H1 (cell line): Measurements from ENCODE around the gene USP3. TPM values are rescaled to one million over a fixed set of nuclear protein-coding genes. Genes with fewer than 3 reads are reported as not detected.

Experiments
- ATF3 ChIP-seq: IDR thresholded peaks from 2 replicates; pipeline ENCODE4 v1.6.1; 2011; ENCODE audit warnings: low read depth, mild to moderate bottlenecking, low read length; ENCODE audit not compliant: insufficient read depth
- BACH1 ChIP-seq: IDR thresholded peaks from 2 replicates; pipeline ENCODE4 v1.6.1; 2012; ENCODE audit warnings: low read length, improper control_type of control experiment
- BCL11A ChIP-seq, 2 experiments: IDR thresholded peaks; one replicate each; pipeline ENCODE4 v1.6.1; 2011; ENCODE audit warnings: low read depth in 2 of 2, low read length in 2 of 2, mild to moderate bottlenecking in 2 of 2
- CEBPB ChIP-seq: IDR thresholded peaks from 2 replicates; pipeline ENCODE4 v1.6.1; 2012; ENCODE audit warnings: low read depth, low read length
- CHD7 ChIP-seq: fragments of 300-600 bp; sonication (generic); IDR thresholded peaks from 2 replicates; pipeline ENCODE4 v1.7.1; 2012; ENCODE audit warnings: low read length, moderate library complexity, mild to moderate bottlenecking, inconsistent platforms; ENCODE audit not compliant: insufficient replicate concordance
- EP300 ChIP-seq, 2 experiments: IDR thresholded peaks; 1 replicate in 1 of 2; 2 replicates in 1 of 2; pipeline ENCODE4 v1.6.1; 2011 to 2012; ENCODE audit warnings: low read depth in 2 of 2, low read length in 2 of 2, mild to moderate bottlenecking in 2 of 2, borderline replicate concordance in 1 of 2, inconsistent platforms in 1 of 2, moderate library complexity in 1 of 2
- JUND ChIP-seq: IDR thresholded peaks from 2 replicates; pipeline ENCODE4 v1.6.1; 2011; ENCODE audit warnings: mild to moderate bottlenecking, improper control_type of control experiment, low read length
- KDM5A ChIP-seq: fragments of 200-600 bp; IDR thresholded peaks from 2 replicates; pipeline ENCODE4 v1.7.1; 2012; ENCODE audit warnings: mild to moderate bottlenecking, low read length, inconsistent platforms, mixed read lengths
- NRF1 ChIP-seq: IDR thresholded peaks from 2 replicates; pipeline ENCODE4 v1.6.1; 2011; ENCODE audit warnings: mild to moderate bottlenecking, low read depth, low read length, improper control_type of control experiment
- RAD21 ChIP-seq, 2 experiments: IDR thresholded peaks in 1 of 2; conservative IDR thresholded peaks in 1 of 2; 2 replicates each; pipeline ENCODE4 v1.6.1; 2011; ENCODE audit warnings: low read depth in 2 of 2, low read length in 2 of 2, improper control_type of control experiment in 1 of 2, inconsistent platforms in 1 of 2, mild to moderate bottlenecking in 1 of 2, moderate library complexity in 1 of 2
- ZNF274 ChIP-seq: IDR thresholded peaks from 2 replicates; pipeline ENCODE4 v1.7.0; 2012; ENCODE audit warnings: low read length, borderline replicate concordance; ENCODE audit errors: extremely low read depth
- polyA plus RNA-seq, 7 experiments: library from polyadenylated mRNA; depleted of rRNA in 3 of 7; stranded (reverse) in 5 of 7; unstranded in 2 of 7; fragments of >200 nt in 5 of 7; fragments of 200-250 nt in 2 of 7; gene quantifications; 1 replicate in 5 of 7; 2 replicates in 1 of 7; 4 replicates in 1 of 7; pipeline versions ENCODE4 v1.2.1 to v1.2.3, GENCODE V29; 2011 to 2013; ENCODE audit warnings: missing spikeins in 2 of 7, mixed read lengths in 2 of 7
- total RNA-seq: library from RNA; stranded (reverse); fragmentation: NEBNext Ultra II Directional; extraction: Animal tissue kit (Norgen Biotek cat#: 25700); gene quantifications from 2 replicates; pipeline ENCODE4 v1.2.1, GENCODE V29; 2021

USP3 gene
- total and polyA plus RNA-seq, 2 of the 8 experiments (the other 6 are each of a cell fraction or from before 2014, with no cell fraction given), result 15.5 to 16.2 TPM

GRCh38 chr15:63499611-63500010 lies 4.8 kb upstream of the USP3 start (continued):
- TF ChIP-seq CHD7 (no peak), RAD21 (IDR thresholded peaks at IDR 0.05 in 1 of 2, conservative IDR thresholded peaks at IDR 0.05 in 1 of 2; ENCODE audit: low read depth in 2 of 2, low read length in 2 of 2) (no peak), CEBPB (no peak), BACH1 (no peak), EP300 (IDR thresholded peaks at IDR 0.05; ENCODE audit: borderline replicate concordance in 1 of 2, low read depth in 2 of 2, low read length in 2 of 2) (no peak), BCL11A (IDR thresholded peaks at IDR 0.05; ENCODE audit: low read depth in 2 of 2, low read length in 2 of 2) (no peak), ATF3 (no peak), NRF1 (no peak), ZNF274 (no peak), JUND (no peak), KDM5A (no peak)
